CD4-positive, alpha-beta T cell treated with Interleukin-12 subunit alpha and Interleukin-12 subunit beta, for 1 hour (primary cell): Measurements from ENCODE around the gene CRYBA2.

Experiments
- DNase-seq: peaks from one replicate; pipeline ENCODE4 v3.0.0-alpha.2; 2020

The CRYBA2 gene

DNA sequence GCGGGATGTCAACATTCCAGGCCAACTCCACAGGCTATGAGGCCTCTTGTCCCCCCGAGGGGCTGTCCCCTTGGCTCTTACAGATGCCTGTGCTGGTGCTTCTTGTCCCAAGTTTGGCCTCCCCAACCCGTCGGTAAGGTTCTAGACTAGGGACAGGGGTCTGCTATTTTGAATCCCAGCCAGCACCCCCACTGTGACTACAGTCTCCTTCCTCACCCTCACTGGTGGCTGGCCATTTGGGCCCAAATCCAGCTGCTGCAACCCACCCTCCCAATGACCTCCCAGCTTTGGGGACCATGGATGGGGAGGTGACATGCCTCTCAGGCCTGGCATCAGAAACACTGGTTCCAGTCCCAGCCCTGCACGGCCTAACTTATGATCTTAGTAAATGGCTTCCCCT is 29.4 kb upstream of the CRYBA2 start:
- no peak for DNase-seq

DNA sequence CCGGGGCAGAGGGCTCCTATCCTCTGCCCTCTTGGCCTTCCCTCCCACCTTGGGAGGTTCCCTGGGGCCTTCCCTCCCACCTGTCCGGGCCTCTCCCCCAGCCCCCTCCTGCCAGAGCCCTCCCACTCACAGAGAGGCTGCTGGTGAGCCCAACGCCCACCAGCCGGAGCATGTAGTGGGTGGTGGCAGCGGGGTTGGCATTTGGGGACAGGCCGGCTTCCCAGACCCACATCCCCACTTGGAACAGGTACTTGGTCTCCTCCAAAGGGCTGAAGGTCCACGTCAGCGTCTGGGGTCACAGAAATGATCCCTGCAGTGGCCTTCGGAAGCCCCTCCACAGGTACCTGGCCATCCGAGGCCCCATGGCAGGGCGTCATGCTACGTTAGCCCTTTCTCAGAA is 28.8 kb upstream of the CRYBA2 start:
- no peak for DNase-seq

DNA sequence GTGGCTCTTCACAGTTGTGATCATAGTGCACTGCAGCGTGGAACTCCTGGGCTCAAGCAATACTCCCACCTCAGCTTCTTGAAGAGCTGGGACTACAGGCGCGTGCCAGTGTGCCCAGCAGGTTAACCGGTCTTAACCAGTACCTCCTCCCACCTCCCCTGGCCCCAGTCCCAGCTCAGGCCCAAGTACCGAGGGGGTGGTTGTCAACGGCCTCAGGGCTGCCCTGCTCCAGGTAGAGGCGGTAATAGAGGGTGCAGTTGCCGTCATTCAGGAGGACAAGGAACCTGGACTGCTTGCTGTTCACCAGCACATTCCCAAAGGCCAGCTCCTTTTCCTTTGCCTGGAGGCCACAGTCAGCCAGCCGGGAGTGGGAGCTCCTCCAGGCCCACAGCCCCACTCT is 28.4 kb upstream of the CRYBA2 start:
- no peak for DNase-seq

DNA sequence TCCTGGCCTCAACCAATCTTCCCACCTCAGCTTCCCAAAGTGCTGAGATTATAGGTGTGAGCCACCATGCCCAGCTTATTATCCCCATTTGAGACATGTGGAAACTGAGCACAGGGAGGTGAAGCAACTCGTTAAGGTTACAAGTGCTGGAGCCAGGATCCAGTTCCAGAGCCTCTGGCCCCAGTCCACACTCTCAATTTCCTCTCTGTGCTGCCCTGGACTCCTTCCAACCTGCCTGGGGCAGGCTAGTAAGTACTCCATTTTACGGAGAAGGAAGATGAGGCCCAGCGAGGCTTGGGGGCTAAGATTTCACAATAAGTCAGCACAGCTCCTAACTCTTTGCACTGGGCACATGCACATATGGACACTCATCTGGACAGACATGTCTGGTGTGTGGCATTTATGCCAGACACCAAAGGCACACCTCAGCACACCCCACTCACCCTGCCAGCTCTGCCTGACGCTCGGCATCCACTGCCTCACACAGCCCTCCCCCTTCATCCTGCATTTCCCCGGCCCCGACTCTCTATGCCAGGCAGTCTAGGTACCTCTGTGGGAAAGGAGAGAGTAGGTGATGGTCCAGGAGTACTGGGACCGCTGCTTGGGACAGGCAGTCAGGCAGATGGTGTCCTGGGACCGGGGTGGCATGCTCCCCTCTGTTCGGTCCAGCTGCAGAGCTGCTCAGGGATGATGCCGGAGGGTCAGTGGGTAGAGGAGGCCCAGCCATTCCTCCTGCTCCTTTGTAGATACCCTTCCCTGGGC is 27.6 kb upstream of the CRYBA2 start:
- no peak for DNase-seq

DNA sequence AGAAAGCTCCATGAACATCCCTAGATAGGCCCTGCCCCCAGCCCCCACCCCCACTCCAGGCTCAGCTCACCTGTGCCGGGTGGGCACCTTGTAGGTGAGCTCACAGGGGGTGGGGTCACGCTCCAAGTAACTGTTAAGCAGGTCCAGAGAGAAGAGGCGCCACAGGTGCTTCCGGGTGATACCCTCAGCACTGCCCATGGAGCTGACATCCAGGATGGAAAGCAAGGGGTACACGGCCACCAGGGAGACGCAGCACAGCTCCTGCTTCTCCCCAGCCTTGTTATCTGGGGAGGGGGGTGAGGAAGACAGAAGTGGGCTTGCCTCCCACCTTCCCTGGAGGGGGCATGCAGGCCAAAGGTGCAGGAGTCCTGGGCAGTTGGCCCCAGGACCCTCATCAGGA is 26.2 kb upstream of the CRYBA2 start:
- no peak for DNase-seq

DNA sequence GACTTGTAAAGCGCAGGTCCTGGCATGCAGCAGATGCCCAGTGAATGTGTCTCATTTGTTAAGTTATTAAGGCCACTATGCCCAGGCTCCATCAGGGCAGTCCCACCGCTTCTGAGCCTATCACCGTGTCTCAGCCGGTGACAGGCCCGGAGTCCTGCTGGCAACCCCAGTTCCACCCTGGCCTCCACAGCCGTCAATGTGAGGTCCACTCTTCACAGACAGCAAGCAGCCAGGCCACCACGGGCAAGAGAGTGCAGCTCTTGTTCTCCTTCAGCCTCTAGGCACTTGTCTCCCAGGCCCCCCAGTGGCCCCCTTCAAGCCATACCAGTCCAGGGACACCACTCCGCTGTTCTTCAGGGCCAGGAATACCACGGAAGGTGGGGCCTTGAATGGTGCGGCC is 25.5 kb upstream of the CRYBA2 start:
- DNase-seq: no peak

DNA sequence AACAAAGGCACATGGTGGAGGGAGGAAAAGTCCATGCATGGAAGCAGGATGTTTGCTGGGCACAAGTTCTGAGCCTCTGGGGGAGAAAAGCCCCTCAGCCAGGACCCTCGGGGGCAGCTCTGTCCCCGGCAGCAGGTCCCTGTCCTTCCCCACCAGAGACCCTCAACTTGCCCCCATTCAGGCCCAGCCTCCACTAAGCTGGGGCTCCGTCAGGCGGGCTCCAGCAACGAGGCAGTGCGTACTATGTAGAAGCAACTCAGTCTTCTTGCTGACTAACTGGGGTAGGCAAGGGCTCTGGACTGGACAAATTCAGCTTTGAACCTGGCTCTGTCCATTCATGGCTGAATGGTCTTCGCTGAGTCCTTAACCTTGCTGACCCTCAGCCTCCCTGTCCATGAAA is 25.1 kb upstream of the CRYBA2 start:
- no peak for DNase-seq

DNA sequence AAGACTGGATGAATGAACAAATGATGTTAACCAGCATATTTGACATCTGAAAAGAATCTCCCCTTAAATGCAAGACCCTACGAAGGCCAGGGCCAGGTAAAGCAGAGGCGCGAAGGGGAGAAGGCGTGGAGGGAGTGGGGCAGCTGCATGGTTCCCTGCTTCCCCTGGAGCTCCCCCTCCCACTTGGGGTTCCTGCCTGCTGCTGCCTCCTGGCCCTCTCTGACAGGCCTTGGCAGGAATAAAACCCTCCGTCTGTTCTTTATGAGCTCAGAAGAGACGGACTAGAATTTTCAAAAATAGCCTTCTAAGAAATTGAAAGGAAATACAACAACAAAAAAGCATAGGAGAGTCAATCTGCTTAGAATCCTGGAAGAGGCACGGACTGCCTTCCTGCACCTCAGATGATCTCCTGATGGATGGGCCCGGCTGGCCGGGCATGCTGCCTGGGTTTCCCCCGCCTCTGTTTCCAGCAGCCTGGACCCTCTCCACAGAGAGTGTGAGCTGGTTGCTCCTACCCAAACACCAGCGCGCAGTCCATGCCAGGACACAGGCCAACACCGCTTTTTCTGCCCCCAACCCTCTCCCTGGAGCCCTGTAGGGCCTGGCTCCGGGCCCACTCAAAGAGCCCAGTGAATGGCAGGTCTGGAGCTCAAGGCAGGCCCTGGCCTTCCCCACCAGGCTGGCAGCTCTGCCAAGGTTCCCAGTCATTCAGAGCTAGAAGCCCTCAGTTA is 24.1 kb upstream of the CRYBA2 start:
- DNase-seq: no peak

DNA sequence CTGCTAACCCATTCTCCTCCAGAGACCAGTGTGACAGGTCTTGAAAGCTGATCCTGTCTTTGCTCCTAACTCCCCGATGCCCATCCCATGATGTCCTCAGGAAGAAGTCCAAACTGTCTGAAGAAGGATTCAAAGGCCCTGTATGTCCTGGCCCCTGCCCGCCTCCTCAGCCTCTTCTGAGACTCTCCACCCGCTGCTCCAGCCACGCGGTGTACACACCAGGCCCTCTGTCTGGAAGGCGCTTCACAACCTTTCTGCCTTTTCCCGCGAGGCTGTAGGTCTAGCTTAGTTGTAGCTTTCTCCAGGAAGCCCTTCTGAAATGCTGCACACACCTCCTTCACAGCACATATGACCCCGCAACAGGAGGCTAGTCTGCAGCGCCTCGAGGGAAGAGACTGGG is 23.5 kb upstream of the CRYBA2 start:
- no peak for DNase-seq

DNA sequence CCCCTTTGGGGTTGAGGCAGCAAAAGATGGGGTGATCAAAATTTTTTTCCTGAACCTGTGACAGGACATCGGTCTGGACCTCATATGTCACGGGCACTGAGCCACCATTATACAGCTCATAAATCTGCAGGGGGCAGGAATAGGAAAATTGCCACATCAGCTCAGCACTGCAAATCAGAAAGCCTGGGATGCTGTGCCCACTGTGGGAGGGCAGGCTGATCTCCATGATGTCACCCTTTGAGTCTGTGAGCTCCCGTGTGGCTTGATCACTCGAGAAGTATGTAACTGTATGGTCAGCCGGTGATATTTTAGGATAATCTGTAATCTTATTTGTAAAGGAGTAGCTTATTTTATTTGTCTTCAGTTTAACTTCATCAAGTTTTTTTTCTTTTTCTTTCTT is 17.7 kb upstream of the CRYBA2 start:
- DNase-seq: no peak

DNA sequence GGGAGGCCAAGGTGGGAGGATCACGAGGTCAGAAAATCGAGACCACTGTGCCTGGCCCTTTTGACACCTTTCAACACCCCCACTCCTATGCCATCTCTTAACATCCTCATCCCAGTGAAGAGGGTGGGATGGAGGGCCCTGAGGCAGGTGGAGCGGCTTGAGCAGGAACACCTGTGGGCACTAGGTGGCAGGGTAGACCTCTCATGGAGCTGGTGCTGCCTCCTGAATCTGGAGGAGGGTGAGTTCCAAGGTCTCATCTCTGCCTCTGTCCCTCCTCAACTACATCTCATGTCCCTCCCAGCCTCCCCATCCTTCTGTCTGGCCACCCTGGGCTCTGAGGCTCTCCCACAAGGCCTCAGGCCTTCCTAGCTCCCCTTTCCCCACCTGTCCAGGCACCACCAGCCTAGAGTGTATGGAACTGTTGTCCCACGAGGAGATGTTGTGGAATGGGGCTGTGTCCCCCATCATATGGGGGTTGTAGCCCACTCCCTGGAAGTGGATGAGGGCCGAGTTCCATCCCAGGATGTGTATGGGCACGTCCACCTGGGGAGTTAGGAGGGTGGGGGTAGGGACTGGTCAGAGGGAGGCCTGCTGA is 17.0 kb upstream of the CRYBA2 start:
- DNase-seq: peak; percentile 23

DNA sequence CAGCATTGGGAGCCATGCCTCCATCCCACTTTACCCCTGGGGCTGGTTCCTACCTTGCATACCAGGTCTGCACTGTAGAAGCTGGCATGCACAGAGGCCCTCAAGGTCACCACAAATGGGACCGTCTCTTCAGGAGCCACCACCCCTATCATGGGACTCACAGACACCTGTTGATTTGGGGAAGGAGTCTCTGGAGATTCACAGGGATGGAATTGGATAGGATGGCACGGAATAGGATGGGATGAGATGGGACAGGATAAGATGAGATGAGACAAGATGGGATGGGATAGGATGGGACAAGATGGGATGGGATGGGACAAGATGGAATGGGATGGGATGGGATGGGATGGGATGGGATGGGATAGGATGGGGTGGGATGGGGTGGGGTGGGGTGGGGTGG is 16.1 kb upstream of the CRYBA2 start:
- no peak for DNase-seq

DNA sequence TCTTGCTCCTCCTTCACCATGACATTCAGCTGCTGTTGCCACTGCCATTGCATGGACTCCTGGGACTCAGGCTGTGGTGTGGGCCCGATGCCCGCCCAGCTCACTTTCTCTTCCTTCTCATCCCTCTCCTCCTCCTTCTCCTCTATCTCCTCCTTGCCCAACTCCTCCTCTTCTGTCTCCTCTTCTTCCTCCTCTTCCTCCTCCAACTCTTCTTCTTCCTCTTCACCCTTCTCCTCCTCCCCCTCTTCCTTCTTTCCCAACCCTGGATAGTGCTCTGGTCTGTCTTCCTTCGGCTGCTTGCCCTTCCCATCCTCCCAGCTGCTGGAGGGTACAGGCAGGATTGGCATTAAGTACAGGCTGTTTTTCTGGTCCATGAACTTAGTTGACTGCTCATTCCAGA is 10.8 kb upstream of the CRYBA2 start:
- DNase-seq: no peak

DNA sequence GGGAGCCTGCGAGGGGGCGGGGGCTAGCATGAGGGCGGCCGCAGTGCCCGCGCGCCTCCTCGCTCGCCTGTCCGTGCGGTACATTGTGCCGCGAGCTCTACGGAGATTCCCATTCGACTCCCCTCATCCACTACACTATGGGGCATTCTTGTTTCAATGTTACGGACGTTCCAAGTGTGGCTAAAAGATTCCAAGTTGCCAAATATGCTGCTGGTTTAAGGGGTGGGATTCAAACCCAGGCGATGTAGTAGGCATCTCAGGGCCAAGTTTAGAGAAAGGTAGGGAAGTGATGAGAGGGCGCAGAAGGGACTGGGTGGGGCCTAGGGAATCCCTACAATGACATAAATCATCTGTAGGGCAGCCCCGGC is 10.0 kb upstream of the CRYBA2 start:
- DNase-seq: no peak

DNA sequence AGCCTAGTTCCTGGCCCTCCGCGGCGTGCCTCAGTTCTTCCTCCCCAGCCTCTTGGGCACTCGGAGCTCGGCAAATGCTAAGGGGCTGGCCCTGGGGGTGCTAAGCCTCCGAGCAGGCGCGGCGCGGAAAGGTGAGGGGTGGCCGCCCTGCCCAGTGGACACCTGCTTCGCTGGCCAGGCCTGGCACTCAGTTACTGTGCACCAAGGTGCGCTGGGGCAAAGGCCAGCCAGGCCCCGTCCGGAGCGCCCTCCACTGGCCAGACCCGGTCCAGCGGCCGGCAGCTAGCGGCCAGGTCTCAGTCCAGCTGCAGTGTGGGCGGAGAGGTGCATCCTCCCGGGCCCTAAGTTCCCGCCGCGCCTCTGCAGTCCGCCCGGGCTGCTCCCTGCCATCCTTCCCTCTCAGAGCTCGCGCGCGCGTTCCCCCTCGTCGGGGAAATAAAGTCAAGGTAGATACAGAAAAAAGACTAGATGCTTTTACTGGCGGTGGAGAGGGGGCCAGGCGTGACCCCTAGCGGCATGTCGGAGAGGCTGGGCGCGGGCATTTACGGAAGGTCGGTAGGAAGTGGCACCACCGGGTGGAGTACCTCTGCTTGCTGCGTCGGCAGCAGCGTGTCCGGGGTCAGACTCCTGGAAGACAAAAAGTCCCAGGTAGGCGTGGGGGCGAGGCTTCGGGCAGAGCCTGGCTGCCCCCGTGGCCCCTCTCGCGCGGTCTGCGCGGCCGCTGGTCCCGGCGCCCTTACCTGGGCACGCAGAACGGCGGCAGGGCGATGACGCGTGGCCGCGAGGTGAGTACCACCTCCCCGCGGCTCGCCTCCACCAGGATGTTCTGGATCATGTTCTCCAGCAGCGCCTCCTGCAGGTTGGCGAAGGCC is 9.4 kb upstream of the CRYBA2 start:
- peak; percentile 43 for DNase-seq

DNA sequence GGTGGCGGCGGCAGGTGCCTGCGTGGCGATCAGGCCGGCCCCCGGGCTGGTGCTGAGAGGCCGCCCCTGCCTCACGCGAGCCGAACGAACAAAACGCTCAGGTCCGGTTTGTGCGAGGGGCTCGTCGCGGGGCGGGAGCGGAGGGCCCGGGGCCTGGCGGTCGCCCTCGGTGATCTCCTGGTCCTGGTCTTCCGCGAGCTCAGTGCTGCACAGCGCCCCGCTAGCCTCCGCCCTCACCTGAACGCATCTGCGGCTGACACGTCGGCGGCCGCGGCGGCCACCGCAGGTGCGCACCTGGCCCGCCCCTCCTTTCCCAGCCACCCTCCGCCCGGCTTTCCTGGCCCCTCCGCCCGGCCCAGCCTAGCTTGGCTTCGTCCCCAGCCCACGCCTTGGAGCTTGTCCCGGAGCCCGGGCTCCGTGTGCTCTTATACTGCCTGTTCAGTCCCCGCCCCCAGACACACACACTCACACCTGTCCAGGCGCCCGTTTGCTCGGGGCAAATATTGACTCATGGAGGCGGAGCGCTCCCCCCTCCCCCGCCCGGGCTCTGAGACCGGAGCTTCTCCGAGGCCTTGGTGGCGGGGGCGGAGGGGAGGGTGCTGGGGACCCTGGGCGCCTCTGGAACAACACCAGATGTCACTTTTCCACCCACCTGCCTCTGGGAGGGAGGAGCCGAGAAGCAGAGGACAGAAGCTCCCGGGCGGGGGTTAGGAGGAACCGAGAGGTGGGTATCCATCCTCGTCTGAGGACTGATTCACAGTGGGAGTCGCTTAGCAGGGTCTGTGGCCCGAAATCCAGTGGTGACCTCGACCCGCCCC is 8.6 kb upstream of the CRYBA2 start:
- DNase-seq: no peak

DNA sequence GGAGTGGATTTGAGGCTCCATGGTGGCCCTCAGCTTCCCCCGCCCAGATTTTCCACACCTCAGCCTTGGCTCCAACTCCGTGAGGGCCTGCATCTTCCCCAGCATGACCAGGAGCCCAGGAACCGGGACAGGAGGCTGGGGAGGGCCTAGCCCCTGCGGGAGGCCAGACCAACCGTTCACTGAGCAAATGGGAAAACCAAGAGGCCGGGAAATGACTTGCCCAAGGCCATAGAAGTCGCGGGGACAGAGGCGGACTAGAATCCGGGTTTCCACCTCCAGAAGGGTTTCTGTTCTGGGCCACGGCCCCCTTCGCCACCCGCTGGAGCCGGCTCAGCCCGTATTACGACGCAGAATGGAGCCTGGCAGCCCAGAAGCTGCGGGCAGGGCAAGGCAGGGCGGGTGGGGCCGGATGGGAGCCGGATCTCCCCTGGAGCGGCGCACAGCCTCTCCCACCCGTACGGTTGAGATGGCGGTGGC is 7.9 kb upstream of the CRYBA2 start:
- DNase-seq: no peak

DNA sequence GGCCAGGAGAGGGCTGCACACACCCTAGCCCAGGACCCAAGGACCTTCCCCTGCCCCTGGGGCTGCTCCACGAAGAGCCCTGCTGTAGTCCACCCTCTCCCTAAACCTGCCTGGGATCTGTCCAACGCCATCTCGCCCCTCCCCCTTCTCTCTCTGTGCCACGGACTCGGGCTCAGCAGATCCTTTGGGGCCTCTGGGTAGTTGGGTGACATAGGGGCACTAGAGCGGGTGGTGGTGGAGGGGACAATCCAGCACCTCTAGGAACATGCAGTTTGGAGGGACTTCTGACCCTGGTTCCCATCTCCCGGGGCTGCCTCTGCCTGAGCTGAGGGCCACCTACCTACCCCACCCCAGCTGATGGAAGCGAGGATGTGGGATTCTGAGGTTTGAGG is 7.3 kb upstream of the CRYBA2 start:
- DNase-seq: no peak

DNA sequence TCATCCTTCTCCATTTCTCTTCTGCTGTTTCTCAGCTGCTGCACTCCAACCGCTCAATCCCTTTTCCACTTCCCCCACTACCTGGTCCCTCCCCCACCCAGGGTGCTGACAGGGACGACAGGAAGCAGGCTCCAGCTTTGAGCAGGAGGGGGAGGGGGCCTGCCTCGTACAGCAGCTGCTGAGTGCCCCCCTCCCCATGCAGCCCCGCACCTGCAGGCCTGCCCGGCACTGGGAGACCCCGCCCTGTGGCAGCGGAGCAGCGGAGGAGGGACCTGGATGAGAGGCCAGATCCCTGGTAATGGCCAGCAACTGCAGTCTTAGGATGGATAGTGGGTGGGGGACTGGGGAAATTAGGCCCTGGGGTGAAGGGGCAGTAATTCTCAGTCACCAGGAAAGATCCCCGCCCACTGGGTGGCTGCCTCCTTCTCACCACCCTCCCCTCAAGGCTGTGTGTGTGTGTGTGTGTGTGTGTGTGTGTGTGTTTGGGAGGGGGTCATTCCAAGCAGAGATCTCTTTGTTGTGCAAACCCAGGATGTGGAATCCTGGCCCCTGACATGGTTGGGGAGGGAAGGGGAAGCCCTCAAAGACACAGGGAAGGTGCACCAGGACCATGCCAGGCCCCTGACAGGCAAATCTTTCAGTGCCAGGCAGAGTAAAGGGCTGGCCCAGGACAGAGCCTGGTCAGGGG is 6.8 kb upstream of the CRYBA2 start:
- no peak for DNase-seq

DNA sequence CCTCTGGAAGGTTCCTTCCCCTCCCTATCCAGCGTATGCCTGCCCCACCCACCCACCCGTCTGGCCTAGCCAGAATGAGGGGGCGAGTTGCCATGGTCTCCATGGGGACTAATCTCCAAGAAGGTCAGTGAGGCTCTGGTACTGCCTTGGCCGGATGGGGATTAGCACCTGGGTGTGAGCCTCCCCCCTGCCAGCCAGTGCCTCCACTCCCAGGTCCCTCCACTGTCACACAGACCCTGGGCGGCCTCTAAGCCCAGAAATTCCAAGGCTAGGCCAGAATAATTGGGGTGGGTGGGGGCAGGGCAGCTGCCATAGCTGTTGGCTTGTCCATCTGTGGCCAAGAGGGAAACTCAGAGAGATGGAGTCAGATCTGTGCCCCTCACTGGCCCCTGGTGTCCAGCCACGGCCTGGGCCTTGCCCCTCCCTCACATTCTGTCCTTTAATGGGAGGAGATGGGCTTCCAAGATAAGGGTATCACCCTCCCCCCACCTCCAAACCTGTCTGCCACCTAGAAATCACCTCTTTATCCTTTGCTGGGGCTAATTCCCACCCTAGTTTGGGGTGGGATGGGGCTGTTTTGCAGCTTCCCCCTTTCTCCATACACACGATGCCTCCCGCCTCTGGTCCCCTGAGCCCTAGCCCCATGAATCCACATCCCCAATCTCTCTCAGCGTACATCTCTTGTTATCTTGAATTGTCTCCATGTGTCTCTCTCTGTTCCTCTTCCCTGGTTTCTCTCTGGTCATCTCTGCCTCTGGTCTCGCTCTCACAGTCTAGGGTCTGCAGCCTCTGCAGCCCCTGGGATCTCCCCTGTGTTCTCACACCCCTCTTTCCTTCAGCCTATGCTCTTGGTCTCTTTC is 6.0 kb upstream of the CRYBA2 start:
- DNase-seq: no peak
